Parathyroid adenoma (tissue), 2 donors: Measurements from ENCODE around the gene FARSB.

Experiments
- H2AFZ ChIP-seq: fragments of 300-600 bp; sonication (generic); one replicate; pipeline ENCODE4 v1.7.0; 2017; ENCODE audit warnings: antibody characterized with exemption, mild to moderate bottlenecking
- H3K27ac ChIP-seq: fragments of 300-600 bp; sonication (generic); one replicate; pipeline ENCODE4 v1.7.0; 2017
- H3K27me3 ChIP-seq: fragments of 300-600 bp; sonication (generic); one replicate; pipeline ENCODE4 v1.7.0; 2017; ENCODE audit warnings: low read length; ENCODE audit not compliant: control insufficient read depth, insufficient read depth
- H3K36me3 ChIP-seq: fragments of 300-600 bp; sonication (generic); one replicate; pipeline ENCODE4 v1.7.0; 2017; ENCODE audit warnings: low read length; ENCODE audit not compliant: control insufficient read depth, insufficient read depth
- H3K4me1 ChIP-seq: fragments of 300-600 bp; sonication (generic); one replicate; pipeline ENCODE4 v1.7.0; 2017; ENCODE audit warnings: control low read depth
- H3K4me2 ChIP-seq: fragments of 300-600 bp; sonication (generic); one replicate; pipeline ENCODE4 v1.7.0; 2017; ENCODE audit warnings: low read length
- H3K4me3 ChIP-seq: fragments of 300-600 bp; sonication (generic); one replicate; pipeline ENCODE4 v1.7.0; 2017; ENCODE audit warnings: low read depth, low read length
- H3K79me2 ChIP-seq: fragments of 300-600 bp; sonication (generic); one replicate; pipeline ENCODE4 v1.7.0; 2017; ENCODE audit warnings: control low read depth
- H3K9ac ChIP-seq: fragments of 300-600 bp; sonication (generic); one replicate; pipeline ENCODE4 v1.7.0; 2017; ENCODE audit warnings: mild to moderate bottlenecking
- H3K9me3 ChIP-seq: fragments of 300-600 bp; sonication (generic); one replicate; pipeline ENCODE4 v1.7.0; 2017; ENCODE audit warnings: low read length; ENCODE audit not compliant: control insufficient read depth
- CTCF ChIP-seq: fragments of 300-600 bp; sonication (generic); IDR thresholded peaks from one replicate; pipeline ENCODE4 v1.7.0; 2017; ENCODE audit warnings: antibody characterized with exemption, mild to moderate bottlenecking
- donor health status: primary hyperparathyroidism.

Gene FARSB

GRCh38 chr2:222525811-222526210 lies 130.1 kb downstream of the FARSB start:
- Histone ChIP-seq H3K79me2 (no peaks in the 10 kb centered on the region), H3K4me1 (no peaks in the 10 kb centered on the region), H2AFZ (no peak overlapping the region), H3K36me3 (no peaks in the 10 kb centered on the region), H3K9ac (no peak overlapping the region), H3K9me3 (no peaks in the 10 kb centered on the region), H3K4me3 (no peak overlapping the region), H3K27me3 (no peaks in the 10 kb centered on the region), H3K27ac (no peak overlapping the region), H3K4me2 (no peak overlapping the region)
- no peak for TF ChIP-seq CTCF

DNA sequence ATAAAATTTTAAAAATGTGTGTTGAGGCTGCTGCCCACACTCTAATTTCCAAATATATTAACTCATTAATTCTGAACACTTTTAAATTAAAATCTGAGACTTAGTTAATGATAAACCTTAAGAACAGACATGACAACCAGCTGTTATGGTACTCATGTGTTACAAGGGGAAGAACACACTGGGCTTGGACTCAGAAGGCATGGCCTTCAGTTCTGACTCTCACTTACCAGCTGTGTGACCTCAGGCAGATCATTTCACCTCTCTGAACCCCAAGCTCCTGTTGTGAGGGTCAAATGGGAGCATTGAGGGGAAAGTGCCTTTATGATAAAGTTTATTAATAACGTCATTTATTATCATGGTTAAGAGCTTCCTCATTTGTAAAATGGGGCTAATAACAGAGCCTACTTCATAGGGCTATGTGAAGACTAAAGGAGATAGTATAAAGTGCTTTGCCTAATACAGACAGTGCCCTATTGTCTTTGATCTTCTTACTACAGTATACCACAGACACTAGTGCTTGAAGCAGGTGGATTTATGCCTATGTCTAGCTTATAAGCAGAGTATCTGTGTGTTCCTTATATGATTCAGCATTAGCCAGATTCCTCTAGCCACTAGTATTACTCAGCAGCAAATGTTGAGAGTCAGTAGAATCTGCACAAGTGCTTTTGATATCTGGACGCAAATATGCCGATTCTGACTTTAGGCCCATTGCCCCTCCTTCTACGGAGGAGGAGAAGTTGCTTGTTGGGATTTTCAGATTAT lies 131.9 kb downstream of the FARSB start:
- Histone ChIP-seq H3K4me1 (no peaks in the 10 kb centered on the region), H3K27ac (no peak overlapping the region), H3K36me3 (no peaks in the 10 kb centered on the region), H3K4me3 (no peak overlapping the region), H2AFZ (no peak overlapping the region), H3K79me2 (no peaks in the 10 kb centered on the region), H3K27me3 (no peaks in the 10 kb centered on the region), H3K9ac (no peak overlapping the region), H3K9me3 (no peaks in the 10 kb centered on the region), H3K4me2 (no peak overlapping the region)
- TF ChIP-seq CTCF = no peak

- H3K4me3 ChIP-seq = no peak overlapping the region
- no peaks in the 10 kb centered on the region for H3K9me3 ChIP-seq
- H3K4me1 ChIP-seq = no peaks in the 10 kb centered on the region
- H3K79me2 ChIP-seq = no peaks in the 10 kb centered on the region
- H2AFZ ChIP-seq = no peak overlapping the region
- TF ChIP-seq CTCF = no peak
- no peaks in the 10 kb centered on the region for H3K36me3 ChIP-seq
- H3K4me2 ChIP-seq = no peak overlapping the region
- H3K27me3 ChIP-seq = no peaks in the 10 kb centered on the region
- H3K27ac ChIP-seq = no peak overlapping the region
- H3K9ac ChIP-seq = no peak overlapping the region
These were observed 133.8 kb downstream of the FARSB start for GRCh38 chr2:222522082-222522481.

GRCh38 chr2:222521099-222521498 lies 134.8 kb downstream of the FARSB start:
- Histone ChIP-seq H3K36me3 (no peaks in the 10 kb centered on the region), H3K4me1 (no peaks in the 10 kb centered on the region), H3K9me3 (no peaks in the 10 kb centered on the region), H3K27me3 (no peaks in the 10 kb centered on the region), H3K27ac (no peak overlapping the region), H2AFZ (no peak overlapping the region), H3K9ac (no peak overlapping the region), H3K4me2 (no peak overlapping the region), H3K4me3 (no peak overlapping the region), H3K79me2 (no peaks in the 10 kb centered on the region)
- no peak for TF ChIP-seq CTCF
